HG02678 (cell line): ENCODE results near the gene TMEM43.

Experiments used
- ATAC-seq: cut with Tn5 transposase; IDR thresholded peaks from one replicate; pipeline ENCODE4 v1.9.1; 2021; ENCODE audit warnings: mild to moderate bottlenecking, moderate library complexity; ENCODE audit not compliant: unreplicated experiment

The TMEM43 gene

DNA sequence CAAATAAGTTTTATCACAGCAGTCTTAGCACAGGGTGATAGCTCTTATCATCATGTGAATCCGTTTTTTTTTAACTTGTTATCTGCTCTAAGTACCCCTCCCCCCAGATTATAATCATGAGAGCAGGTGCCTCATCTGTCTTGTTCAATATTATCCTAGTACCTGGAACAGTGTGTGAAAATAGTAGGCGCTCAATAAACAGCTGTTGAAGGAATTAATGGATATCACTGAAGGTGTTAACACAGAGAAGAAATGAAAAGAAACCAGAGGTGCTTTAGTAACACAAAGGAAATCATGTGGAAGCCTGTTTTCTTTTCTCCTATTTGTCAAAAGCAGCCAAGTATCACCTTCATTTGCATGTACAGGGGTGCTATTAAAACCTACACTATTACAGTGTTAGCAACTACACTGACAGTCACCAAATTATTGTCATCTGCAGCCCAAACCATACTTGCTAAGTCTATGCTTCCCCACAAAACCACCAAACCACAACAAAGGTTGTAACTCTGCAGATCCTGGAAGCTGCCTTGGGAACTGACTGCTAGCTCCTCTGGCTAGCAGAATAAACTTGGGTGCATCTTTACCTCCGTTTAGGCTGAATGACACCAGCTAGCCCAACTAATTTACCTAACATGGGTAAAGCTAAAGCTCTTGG, 50.7 kb downstream of the TMEM43 start:
- no peak for ATAC-seq

- peak; percentile 6 for ATAC-seq
Observed at GRCh38 chr3:14177580-14178246, 52.9 kb downstream of the TMEM43 start.

GRCh38 chr3:14178247-14179113, 53.6 kb downstream of the TMEM43 start, which contains the start of the genes LSM3 and XPC:
Gene LSM3 (plus strand): TSS chr3:14178817. CDS start chr3:14178861, 44 bp downstream.
Gene XPC (minus strand): TSS chr3:14178601. CDS start chr3:14178568, 33 bp downstream.
- ATAC-seq = peak; percentile 92

DNA sequence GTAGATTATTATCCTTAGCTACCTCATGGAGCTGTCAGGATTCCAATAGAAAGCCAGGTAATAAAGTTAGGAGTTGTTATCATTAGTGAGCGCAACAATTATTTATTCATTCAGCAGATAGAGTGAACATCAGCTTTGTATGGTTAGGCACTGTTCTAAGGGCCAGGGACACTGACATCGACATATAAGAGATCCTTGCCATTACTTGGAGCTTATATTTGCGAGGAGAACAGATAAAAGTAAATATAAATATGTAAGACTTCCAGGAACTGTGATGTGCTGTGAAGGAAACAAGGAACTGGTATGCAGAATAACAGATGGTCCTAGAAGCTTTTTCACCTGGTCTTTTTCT, 54.2 kb downstream of the TMEM43 start:
- ATAC-seq = no peak

DNA sequence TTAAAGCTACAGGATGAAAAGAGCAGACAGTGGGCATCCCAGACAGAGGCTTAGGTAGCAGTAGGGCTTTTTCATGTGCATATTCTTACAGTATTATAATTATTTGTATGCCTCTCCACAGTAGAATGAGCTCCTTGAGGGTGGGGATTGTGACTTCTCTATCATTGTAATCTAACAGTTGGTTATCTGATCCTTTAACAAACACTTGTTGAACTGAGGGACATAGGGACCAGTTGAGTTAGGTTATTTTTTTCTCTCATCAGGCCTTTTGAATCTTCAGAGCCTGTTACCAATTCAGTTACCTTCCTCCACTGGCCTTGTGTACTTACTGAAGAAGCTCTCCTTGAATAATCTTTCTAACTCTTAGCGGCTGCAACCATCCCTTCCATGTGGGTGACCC, 54.9 kb downstream of the TMEM43 start:
- no peak for ATAC-seq

DNA sequence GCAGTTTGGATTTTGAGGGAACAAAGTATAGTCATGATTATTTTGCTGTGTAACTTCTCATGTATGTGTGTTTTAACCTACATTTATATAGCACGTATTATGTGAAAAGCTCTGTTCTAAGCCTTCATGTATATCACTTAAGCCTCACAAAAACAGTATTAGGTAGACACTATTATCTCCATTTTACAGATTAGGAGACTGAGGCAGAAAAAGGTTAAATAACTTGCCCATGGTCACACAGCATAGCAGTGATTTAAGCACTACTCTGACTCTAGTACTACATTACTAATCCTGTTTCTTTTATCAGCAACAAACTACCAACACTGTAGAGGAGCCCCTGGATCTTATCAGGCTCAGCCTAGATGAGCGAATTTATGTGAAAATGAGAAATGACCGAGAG, 56.4 kb downstream of the TMEM43 start:
- ATAC-seq = no peak

GRCh38 chr3:14183015-14183577, 58.2 kb downstream of the TMEM43 start:
- no peak for ATAC-seq

DNA sequence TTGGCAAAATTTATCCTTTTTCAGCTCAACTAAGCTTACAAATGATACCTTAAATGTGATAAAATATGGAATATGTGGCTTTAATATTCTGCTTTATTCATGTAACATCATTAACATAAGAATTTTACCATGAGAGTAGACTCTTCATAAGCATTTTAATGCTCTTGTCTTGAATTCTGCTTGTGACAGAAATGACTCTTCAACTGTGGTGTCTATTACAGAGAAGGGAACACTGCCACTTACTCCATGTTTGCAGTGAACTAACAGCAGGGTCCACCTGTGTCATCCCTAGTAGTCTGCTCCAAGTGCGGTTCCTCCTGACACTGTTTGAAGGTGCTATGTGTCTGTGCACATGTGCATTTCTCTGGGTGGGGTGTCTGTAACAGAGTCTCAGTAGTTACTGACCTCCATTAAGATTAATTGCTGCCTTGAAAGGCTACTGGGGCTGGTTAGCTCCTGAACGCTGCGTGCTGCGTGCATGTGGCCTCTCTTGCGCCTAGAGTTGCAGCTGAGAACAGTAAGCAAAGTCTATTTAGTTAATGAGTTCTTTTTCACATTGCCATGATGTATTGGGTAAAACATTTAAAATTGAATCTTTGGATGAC, 62.1 kb downstream of the TMEM43 start:
- ATAC-seq = no peak

DNA sequence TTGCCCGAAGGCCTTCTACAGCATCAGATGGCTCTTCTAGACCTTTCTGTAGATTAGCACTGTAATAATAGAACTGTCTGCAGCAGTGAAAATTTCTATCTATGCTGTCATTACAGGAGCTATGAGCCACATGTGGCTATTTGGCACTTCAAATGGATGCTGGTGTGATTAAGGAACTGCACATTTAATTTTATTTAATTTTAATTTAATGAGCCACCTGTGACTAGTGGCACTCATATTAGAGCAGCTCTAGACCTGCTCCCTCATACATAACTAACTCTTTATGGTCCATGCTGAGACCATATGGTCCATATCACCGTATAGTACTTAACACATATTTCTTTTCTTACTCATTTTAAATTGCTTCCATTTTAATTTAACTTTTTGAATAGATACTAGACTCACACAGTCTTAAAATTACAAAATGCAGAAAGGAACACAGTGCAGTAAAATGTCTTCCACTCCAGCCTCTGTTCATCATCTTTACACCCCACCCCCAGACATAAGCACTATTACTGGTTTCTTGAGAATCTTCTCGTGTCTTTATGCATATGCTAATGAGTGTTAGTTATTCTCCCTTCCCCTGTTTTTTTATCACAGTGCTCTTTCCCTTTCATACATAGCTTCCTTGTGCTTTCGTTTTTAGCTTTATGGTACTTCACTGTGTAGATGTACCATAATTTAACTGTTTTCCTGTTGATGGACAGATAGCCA, 63.3 kb downstream of the TMEM43 start:
- ATAC-seq = no peak
